Measurements from ENCODE around the gene KIF5A.
"Not testable (repeated sequence)": the region's sequence is repeated elsewhere in the genome, so short reads cannot be mapped to it uniquely, and the experiment has no call there.

KIF5A gene

GRCh38 chr12:57576613-57577160 is 26.8 kb downstream of the KIF5A start:
- H3K4me3 ChIP-seq (ENCODE audit: low read length) = no peak overlapping the region
- DNase-seq (ENCODE audit: low read depth, low spot score) = no peak

GRCh38 chr12:57577981-57578758 is 28.3 kb downstream of the KIF5A start:
- H3K4me3 ChIP-seq (ENCODE audit: low read length) = no peak overlapping the region
- DNase-seq (ENCODE audit: low read depth, low spot score) = no peak

DNA sequence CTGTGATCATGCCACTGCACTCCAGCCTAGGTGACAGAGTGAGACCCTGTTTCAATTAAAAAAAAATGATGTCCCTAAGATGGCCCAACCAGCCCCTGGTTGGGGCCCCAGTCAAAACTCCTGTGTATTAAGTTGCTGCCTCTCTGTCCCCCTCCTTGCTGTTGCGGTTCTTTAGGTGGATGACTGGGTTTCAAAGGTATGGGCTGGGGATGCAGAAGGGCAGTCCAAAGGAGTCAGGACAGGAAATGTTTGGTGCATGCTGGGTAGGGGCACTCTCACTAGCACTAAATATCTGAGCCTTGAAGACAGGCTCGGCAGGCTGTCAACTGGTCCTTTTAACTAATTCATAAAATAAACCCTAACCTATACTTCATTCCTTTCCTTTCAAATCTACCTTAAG is 29.2 kb downstream of the KIF5A start:
- DNase-seq (ENCODE audit: low read depth, low spot score) = no peak
- no peak overlapping the region for H3K4me3 ChIP-seq (ENCODE audit: low read length)

DNA sequence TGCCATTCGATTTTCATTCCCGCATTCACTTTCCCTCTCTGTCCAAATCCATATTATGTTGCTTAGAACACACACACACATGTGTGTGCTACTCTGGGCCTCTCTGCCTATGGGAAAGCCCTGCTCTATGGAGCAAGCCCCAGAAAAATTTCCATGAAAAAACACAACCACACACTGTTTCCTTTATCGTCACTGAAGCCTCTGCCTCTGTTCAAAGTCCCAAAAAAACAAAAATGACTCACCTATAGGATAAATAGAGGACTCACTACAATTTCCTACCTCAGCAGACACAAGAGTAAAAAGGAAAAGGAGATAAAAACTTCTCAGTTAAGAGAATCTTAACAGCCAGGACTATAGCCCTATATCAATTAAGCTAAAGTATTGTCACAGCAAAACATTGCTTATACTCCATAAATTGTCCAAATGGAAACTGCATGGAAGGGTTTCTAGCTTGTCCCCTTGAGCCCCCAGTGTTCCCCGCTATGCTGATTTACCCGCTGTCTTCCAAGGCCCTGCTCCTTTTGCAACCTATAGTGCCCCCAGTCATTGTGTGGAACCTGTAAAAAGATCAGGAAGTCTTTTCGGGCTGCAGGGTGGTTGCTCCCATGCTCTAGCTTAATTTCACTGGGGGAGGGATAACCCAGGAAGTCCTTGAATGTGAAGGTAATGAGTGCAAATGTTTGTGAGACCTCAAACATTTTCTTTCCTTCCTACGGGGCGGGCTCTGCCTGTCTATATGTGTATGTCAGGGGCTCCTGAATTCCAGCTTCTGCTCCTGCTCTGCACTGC is 30.0 kb downstream of the KIF5A start:
- no peak overlapping the region for H3K4me3 ChIP-seq (ENCODE audit: low read length)
- no peak for DNase-seq (ENCODE audit: low read depth, low spot score)

GRCh38 chr12:57580466-57580795 is 30.6 kb downstream of the KIF5A start:
- no peak for DNase-seq (ENCODE audit: low read depth, low spot score)
- H3K4me3 ChIP-seq (ENCODE audit: low read length) = no peak overlapping the region

GRCh38 chr12:57581802-57582201 is 32.0 kb downstream of the KIF5A start:
- DNase-seq (ENCODE audit: low read depth, low spot score) = no peak
- H3K4me3 ChIP-seq (ENCODE audit: low read length) = no peak overlapping the region

DNA sequence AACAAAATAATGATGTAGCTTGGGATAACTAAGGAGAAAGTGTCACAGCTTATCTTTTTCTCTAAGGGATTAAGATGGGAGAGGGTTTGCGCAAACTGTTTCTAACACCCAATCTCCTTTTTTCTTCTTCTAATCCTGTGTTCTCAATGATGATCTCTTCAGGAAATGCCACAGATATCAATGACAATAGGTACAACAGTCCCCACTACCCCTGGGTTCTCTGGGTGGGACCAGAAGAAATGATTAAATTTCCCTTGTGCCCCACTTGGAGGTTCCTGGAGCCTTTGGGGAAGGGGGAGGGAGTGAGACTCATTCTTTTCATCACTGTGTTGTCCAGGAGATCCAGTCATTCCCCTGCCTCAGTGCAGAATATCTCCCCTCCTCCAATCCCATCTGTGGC is 32.6 kb downstream of the KIF5A start:
- DNase-seq (ENCODE audit: low read depth, low spot score) = no peak
- no peak overlapping the region for H3K4me3 ChIP-seq (ENCODE audit: low read length)

GRCh38 chr12:57583008-57583831 is 33.4 kb downstream of the KIF5A start:
- H3K4me3 ChIP-seq (ENCODE audit: low read length) = no peak overlapping the region
- peak; percentile 84 for DNase-seq (ENCODE audit: low read depth, low spot score)

- no peak for DNase-seq (ENCODE audit: low read depth, low spot score)
- no peak overlapping the region for H3K4me3 ChIP-seq (ENCODE audit: low read length)
These were observed 34.2 kb downstream of the KIF5A start for GRCh38 chr12:57584050-57584449.

DNA sequence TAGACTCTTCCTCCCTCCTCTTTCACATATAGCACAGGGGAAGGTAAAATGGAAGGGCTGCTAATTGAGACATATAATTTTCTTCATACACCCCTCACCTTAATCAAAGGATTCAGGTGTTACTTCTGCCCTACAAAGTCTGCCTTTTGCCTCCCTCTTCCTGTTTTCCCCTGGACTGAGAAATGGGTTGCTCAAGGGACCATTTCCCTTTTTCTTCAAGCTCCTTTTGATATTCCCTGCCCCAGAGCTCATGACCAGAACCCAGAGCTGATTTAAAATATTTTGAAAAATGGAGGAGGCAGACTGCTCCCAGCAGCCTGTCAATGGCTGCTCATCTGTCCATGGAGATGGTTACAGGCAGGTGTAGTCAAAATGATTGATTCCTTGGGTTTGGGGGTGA is 34.8 kb downstream of the KIF5A start:
- H3K4me3 ChIP-seq (ENCODE audit: low read length) = no peak overlapping the region
- no peak for DNase-seq (ENCODE audit: low read depth, low spot score)

DNA sequence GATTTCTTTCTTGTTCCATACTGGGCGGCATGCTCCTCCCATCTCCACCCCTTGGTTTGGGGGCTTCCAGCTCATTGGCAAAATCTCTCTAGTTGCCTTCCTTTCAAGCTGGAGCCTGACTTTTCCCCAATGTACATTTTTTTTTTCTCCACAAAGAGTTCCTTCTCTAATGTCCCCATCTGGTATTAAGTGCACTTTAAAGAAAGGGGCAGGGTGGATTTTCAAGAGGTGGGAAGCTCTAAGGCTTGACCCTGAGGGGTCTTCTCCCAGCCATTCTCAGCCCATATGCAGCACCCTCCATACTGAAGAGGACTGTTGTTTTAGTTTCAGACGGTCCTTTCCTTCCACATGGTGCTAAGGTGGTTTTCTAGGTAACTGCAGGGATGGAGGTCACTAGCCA is 35.3 kb downstream of the KIF5A start:
- no peak overlapping the region for H3K4me3 ChIP-seq (ENCODE audit: low read length)
- no peak for DNase-seq (ENCODE audit: low read depth, low spot score)

- no peak for DNase-seq (ENCODE audit: low read depth, low spot score)
- H3K4me3 ChIP-seq (ENCODE audit: low read length) = no peak overlapping the region
These were observed 36.3 kb downstream of the KIF5A start for GRCh38 chr12:57586128-57586527.

DNA sequence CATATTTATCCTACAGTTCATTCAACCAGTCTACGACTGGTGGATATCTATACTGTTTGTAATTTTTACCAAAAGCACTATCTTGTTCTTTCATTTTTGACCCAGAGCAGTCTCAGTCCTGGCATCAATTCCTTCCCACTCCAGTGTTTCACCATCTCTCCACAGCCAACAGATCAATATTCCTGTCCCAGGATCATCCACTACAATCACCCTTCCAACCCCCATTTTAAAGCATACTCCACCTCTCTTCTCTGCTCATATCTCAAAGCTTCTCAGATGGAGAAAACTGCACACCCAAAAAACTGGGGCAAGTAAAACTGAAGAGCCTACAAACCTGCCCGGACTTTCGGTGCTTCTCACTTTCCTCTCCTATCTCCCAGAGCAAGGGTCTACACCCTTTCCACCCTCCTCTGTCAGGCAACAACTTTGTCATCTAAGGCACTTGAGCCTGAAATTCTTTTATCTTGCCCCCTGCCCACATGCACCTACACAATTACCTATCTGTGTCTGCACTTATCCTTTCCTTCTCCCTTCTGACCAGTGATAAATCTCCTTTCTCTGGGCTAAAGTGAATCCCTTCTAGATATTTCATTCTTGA is 37.1 kb downstream of the KIF5A start:
- DNase-seq (ENCODE audit: low read depth, low spot score) = no peak
- H3K4me3 ChIP-seq (ENCODE audit: low read length) = no peak overlapping the region

- DNase-seq (ENCODE audit: low read depth, low spot score); H3K4me3 ChIP-seq (ENCODE audit: low read length): not testable (repeated sequence)
These were observed 39.2 kb downstream of the KIF5A start for GRCh38 chr12:57588951-57589610.

GRCh38 chr12:57590479-57590863 is 40.6 kb downstream of the KIF5A start:
- H3K4me3 ChIP-seq (ENCODE audit: low read length) = peak overlapping the region; percentile 68
- DNase-seq (ENCODE audit: low read depth, low spot score) = no peak

DNA sequence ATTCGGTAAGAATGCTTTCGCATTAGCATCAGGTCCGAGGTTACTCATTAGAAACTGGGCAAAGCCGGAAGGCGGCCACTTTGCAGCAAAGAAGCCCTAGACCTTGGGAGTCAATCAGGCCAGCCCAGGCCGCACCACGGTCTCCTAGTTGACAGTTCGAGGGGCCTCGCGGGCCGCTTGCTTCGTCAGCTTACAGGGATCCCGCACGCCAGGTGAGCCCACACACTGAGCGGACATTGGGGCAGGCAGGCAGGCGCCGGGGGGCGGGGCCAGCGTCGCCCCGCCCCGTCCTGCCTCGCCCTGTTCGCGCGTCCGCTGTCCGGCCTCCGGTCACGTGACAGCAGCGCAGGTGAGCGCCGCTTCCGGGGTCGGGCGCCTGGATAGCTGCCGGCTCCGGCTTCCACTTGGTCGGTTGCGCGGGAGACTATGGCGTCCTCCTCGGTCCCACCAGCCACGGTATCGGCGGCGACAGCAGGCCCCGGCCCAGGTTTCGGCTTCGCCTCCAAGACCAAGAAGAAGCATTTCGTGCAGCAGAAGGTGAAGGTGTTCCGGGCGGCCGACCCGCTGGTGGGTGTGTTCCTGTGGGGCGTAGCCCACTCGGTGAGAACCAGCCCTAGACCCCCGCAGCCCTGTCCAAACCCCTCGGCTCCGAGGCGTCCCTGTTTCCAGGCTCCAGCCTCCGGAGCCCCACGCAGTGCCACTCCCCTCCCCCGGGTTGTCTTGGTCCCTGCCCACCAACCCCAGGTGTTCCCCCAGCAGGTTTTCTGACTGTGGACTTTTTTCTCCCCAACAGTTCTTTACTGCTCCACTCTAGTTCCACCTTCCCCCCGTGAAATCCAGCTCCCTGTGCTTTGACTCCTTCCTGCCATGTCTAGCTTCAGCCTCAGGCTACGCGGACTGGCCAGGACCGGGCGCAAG is 41.3 kb downstream of the KIF5A start, which contains the start of gene PIP4K2C:
Gene PIP4K2C, plus strand, starts transcription at position 329 of the 918 bp plus-strand sequence. Its CDS starts 98 bp downstream, at position 427.
- DNase-seq (ENCODE audit: low read depth, low spot score) = peak; percentile 40
- peak within 1 kb of the TSS; percentile 68 for H3K4me3 ChIP-seq (ENCODE audit: low read length)

- peak overlapping the region; percentile 68 for H3K4me3 ChIP-seq (ENCODE audit: low read length)
- DNase-seq (ENCODE audit: low read depth, low spot score) = no peak
These were observed 42.0 kb downstream of the KIF5A start for GRCh38 chr12:57591782-57592325.
